Osteocyte (in vitro differentiated cells): Measurements from ENCODE around the gene FEM1C. TPM values are rescaled to one million over a fixed set of nuclear protein-coding genes. Genes with fewer than 3 reads are reported as not detected.

Experiments used
- DNase-seq: peaks from one replicate; pipeline ENCODE4 v3.0.0; 2021; ENCODE audit warnings: mixed read lengths; ENCODE audit not compliant: unreplicated experiment; ENCODE audit errors: extremely low spot score
- H3K27ac Mint-ChIP-seq: one replicate; pipeline ENCODE4 v1.8.0; 2021; ENCODE audit warnings: mild to moderate bottlenecking, mixed read lengths; ENCODE audit not compliant: unreplicated experiment
- H3K27me3 Mint-ChIP-seq: one replicate; pipeline ENCODE4 v1.8.0; 2021; ENCODE audit warnings: mixed read lengths; ENCODE audit not compliant: unreplicated experiment
- H3K36me3 Mint-ChIP-seq: one replicate; pipeline ENCODE4 v1.8.0; 2021; ENCODE audit warnings: mixed read lengths; ENCODE audit not compliant: unreplicated experiment
- H3K4me1 Mint-ChIP-seq: one replicate; pipeline ENCODE4 v1.8.0; 2021; ENCODE audit warnings: mixed read lengths; ENCODE audit not compliant: unreplicated experiment
- H3K4me3 Mint-ChIP-seq: one replicate; pipeline ENCODE4 v1.8.0; 2021; ENCODE audit warnings: mild to moderate bottlenecking, moderate library complexity, mixed read lengths; ENCODE audit not compliant: unreplicated experiment
- H3K9me3 Mint-ChIP-seq: one replicate; pipeline ENCODE4 v1.8.0; 2021; ENCODE audit warnings: mixed read lengths; ENCODE audit not compliant: unreplicated experiment
- CTCF ChIP-seq: fragments of 200-600 bp; sonication (generic); IDR thresholded peaks from 2 replicates; pipeline ENCODE4 v1.5.0; 2021; ENCODE audit warnings: antibody characterized with exemption, mild to moderate bottlenecking, moderate library complexity
- total RNA-seq: library from RNA; stranded (reverse); gene quantifications from 2 replicates; pipeline ENCODE4 v1.2.1, GENCODE V29; 2021

FEM1C gene
- total RNA-seq, 1 donor from 2014 or later = 12.8 TPM

- H3K4me3 Mint-ChIP-seq = no peak overlapping the region
- H3K4me1 Mint-ChIP-seq = peaks cover 70% of the 10 kb centered on the region
- H3K36me3 Mint-ChIP-seq = peaks cover 69% of the 10 kb centered on the region
- H3K27me3 Mint-ChIP-seq = no peaks in the 10 kb centered on the region
- H3K27ac Mint-ChIP-seq = no peak overlapping the region
- DNase-seq = no peak
- peaks cover 7% of the 10 kb centered on the region for H3K9me3 Mint-ChIP-seq
- TF ChIP-seq CTCF = no peak
Measured at GRCh38 chr5:115535479-115536035, 9.0 kb downstream of the FEM1C start.

- peaks cover 69% of the 10 kb centered on the region for H3K4me1 Mint-ChIP-seq
- H3K27ac Mint-ChIP-seq = no peak overlapping the region
- H3K36me3 Mint-ChIP-seq = peaks cover 47% of the 10 kb centered on the region
- no peak overlapping the region for H3K4me3 Mint-ChIP-seq
- H3K27me3 Mint-ChIP-seq = no peaks in the 10 kb centered on the region
- no peak for DNase-seq
- H3K9me3 Mint-ChIP-seq = peaks cover 7% of the 10 kb centered on the region
- TF ChIP-seq CTCF = no peak
Measured at GRCh38 chr5:115532517-115532916, 12.1 kb downstream of the FEM1C start.

- no peak for DNase-seq
- Mint-ChIP-seq H3K27me3 (no peaks in the 10 kb centered on the region), H3K4me1 (peaks cover 67% of the 10 kb centered on the region), H3K36me3 (peaks cover 45% of the 10 kb centered on the region), H3K27ac (no peak overlapping the region), H3K9me3 (peaks cover 7% of the 10 kb centered on the region), H3K4me3 (no peak overlapping the region)
- no peak for TF ChIP-seq CTCF
Measured at GRCh38 chr5:115531787-115532367, 12.7 kb downstream of the FEM1C start.

DNA sequence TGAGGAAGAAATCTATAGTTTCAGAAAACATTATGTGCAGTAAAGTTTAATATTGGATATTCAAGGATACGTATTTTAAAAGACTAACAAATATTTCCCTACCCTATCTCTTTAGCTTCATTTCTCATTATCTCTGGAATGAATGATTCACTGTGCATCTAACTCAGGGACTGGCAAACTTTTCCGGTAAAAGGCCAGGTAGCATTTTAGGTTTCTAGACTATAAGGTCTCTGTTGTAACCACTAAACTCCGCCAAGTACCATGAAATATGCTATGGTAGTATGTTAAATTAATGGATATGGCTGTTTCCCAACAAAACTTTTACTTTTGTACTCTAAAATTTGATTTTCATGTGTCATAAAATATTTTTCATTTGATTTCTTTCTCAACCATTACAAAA lies 13.2 kb downstream of the FEM1C start:
- Mint-ChIP-seq H3K9me3 (peaks cover 7% of the 10 kb centered on the region), H3K27me3 (no peaks in the 10 kb centered on the region), H3K27ac (no peak overlapping the region), H3K4me3 (no peak overlapping the region), H3K4me1 (peaks cover 68% of the 10 kb centered on the region), H3K36me3 (peaks cover 44% of the 10 kb centered on the region)
- no peak for TF ChIP-seq CTCF
- no peak for DNase-seq

DNA sequence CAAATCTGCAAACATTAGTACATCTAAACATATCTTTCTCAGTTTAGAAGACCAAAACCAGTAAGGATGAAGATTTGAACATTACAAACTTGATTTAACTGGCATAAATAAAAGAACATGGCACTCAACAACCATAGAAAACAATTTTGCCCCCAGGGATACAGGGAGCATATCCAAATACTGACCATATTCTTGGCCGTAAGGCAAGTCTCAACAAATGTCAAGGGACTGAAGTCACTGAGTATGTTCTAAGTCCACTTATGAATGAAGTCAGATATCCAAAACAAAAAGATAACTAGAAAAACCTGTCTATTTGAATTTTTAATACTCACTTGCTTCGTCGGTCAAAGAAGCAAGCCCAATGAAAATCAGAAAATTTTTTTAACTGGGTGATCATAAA lies 14.1 kb downstream of the FEM1C start:
- Mint-ChIP-seq H3K9me3 (peaks cover 3% of the 10 kb centered on the region), H3K27ac (no peak overlapping the region), H3K36me3 (peaks cover 37% of the 10 kb centered on the region), H3K4me3 (no peak overlapping the region), H3K4me1 (peaks cover 66% of the 10 kb centered on the region), H3K27me3 (no peaks in the 10 kb centered on the region)
- TF ChIP-seq CTCF = no peak
- no peak for DNase-seq
